ENCODE measurements around the gene SCRN1. TPM values are rescaled to one million over a fixed set of nuclear protein-coding genes. Genes with fewer than 3 reads are reported as not detected.

The SCRN1 gene
- total and polyA plus RNA-seq, 2 experiments from 2014 or later = 47.1 to 73.5 TPM

- Histone ChIP-seq H3K79me2 (peaks cover 90% of the 10 kb centered on the region), H3K9me2 (replicated peaks; ENCODE audit: insufficient read depth) (no peaks in the 10 kb centered on the region), H3K4me1 (ENCODE audit: insufficient read depth) (no peaks in the 10 kb centered on the region), H3K9me3 (ENCODE audit: low read depth) (no peaks in the 10 kb centered on the region), H3K36me3 (replicated peaks; ENCODE audit: insufficient read depth, low read depth) (no peaks in the 10 kb centered on the region), H3K27ac (no peak overlapping the region), H3K4me2 (no peak overlapping the region), H3K27me3 (no peaks in the 10 kb centered on the region), H2AFZ (no peak overlapping the region), H4K20me1 (ENCODE audit: insufficient read depth, poor library complexity, severe bottlenecking) (peaks cover 66% of the 10 kb centered on the region), H3K4me3 (no peak overlapping the region)
- no peak for TF ChIP-seq EZH2phosphoT487 (IDR thresholded peaks at IDR 0.05; ENCODE audit: low read depth, severe bottlenecking, unreplicated experiment)
- TF ChIP-seq CTCF (IDR thresholded peaks at IDR 0.05; ENCODE audit: poor library complexity) = no peak
- no peak for TF ChIP-seq EZH2 (IDR thresholded peaks at IDR 0.05; ENCODE audit: borderline replicate concordance)
- no peak for DNase-seq (ENCODE audit: low spot score)
These were observed 9.4 kb downstream of the SCRN1 start for GRCh38 chr7:29980151-29980550.

DNA sequence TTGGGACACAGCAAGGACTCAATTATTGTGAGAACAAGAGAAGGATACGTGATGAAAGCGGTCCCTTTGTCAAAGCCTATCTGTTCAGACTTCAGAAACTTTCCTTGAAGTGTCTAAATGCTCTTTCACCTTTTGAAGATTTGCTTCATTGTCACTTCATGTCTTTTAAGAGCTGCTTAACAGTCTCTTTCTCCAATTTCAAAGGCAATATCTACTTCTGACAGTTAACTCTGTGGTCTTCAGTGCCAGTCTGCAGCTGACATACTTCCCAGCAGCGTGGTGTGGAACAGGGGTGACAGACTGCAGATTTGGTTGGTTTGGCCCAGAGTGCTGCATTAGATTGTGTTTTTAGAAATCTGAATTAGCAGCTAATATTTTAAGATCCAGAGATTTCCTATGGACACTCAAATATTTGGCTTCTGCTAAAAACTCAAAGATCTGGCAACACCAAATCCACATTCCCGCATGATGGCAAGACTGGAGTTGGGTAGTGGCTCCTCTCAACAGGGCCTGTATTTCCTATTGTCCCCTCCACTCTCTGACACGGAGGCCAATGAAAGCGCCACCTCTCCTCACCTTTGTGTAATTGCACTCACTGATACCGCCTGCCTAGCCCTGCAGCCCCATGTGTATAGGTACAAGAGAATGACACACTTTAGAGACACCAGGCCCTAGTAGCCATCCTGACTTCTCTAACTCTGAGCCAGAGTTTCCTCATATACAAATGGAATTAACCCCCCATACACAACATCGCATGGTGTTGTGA lies 11.5 kb downstream of the SCRN1 start:
- no peak overlapping the region for H3K4me3 ChIP-seq
- 73% methylated on average over 8 of the region's 8 CpGs for WGBS (ENCODE audit: low lambda C conversion rate, missing lambda C conversion rate)
- no peaks in the 10 kb centered on the region for H3K36me3 ChIP-seq (replicated peaks; ENCODE audit: insufficient read depth, low read depth)
- no peak overlapping the region for H3K27ac ChIP-seq
- no peak overlapping the region for H3K4me2 ChIP-seq
- H4K20me1 ChIP-seq (ENCODE audit: insufficient read depth, poor library complexity, severe bottlenecking) = peaks cover 81% of the 10 kb centered on the region
- H3K9me2 ChIP-seq (replicated peaks; ENCODE audit: insufficient read depth) = no peaks in the 10 kb centered on the region
- no peak overlapping the region for H2AFZ ChIP-seq
- peaks cover 92% of the 10 kb centered on the region for H3K79me2 ChIP-seq
- no peaks in the 10 kb centered on the region for H3K27me3 ChIP-seq
- no peak for TF ChIP-seq CTCF (IDR thresholded peaks at IDR 0.05; ENCODE audit: poor library complexity)
- no peak for TF ChIP-seq EZH2phosphoT487 (IDR thresholded peaks at IDR 0.05; ENCODE audit: low read depth, severe bottlenecking, unreplicated experiment)
- no peak for TF ChIP-seq EZH2 (IDR thresholded peaks at IDR 0.05; ENCODE audit: borderline replicate concordance)
- no peaks in the 10 kb centered on the region for H3K9me3 ChIP-seq (ENCODE audit: low read depth)
- no peak for DNase-seq (ENCODE audit: low spot score)
- no peaks in the 10 kb centered on the region for H3K4me1 ChIP-seq (ENCODE audit: insufficient read depth)

DNA sequence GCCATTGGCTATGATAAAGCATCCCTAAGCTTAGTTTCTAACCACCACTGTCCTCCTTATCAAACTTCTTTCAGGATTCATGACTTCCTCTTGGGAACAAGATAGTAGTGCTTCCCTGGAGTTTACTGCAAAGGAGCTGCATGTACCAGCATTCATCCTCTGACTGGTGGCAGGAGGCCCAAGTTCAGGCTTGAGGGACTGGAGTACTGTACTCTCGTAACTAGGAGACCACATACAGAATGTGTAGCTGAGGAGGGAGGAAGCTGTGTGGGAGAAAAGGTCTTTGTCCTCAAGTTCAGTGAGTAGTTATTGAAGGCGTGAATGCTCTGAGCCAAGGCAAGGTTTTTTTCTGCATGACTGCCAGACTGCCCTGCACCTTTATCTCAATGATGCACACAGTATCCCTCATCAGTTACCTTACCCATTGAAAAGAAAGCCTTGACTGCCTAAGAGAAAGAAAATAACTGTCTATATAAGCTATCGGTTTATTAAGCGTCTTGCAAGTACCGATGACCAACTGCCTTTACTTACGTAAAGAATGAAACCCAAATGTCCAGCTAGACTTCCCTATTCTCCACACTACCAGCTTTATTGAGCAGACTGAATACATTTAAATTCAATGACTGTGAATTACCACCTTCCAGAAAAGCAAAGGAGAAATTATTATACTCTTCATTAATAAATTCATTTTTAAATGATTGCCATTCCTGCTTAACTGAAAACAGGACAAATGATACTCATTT lies 12.8 kb downstream of the SCRN1 start:
- Histone ChIP-seq H3K4me3 (no peak overlapping the region), H3K27me3 (no peaks in the 10 kb centered on the region), H4K20me1 (ENCODE audit: insufficient read depth, poor library complexity, severe bottlenecking) (peaks cover 86% of the 10 kb centered on the region), H3K36me3 (replicated peaks; ENCODE audit: insufficient read depth, low read depth) (no peaks in the 10 kb centered on the region), H3K79me2 (peaks cover 92% of the 10 kb centered on the region), H3K4me2 (peak overlapping the region; percentile 45), H3K9me3 (ENCODE audit: low read depth) (no peaks in the 10 kb centered on the region), H3K9me2 (replicated peaks; ENCODE audit: insufficient read depth) (no peaks in the 10 kb centered on the region), H3K27ac (peak overlapping the region; percentile 10), H2AFZ (no peak overlapping the region), H3K4me1 (ENCODE audit: insufficient read depth) (no peaks in the 10 kb centered on the region)
- WGBS (ENCODE audit: low lambda C conversion rate, missing lambda C conversion rate) = 81% methylated on average over 6 of the region's 6 CpGs
- TF ChIP-seq CTCF (IDR thresholded peaks at IDR 0.05; ENCODE audit: poor library complexity) = no peak
- no peak for TF ChIP-seq EZH2phosphoT487 (IDR thresholded peaks at IDR 0.05; ENCODE audit: low read depth, severe bottlenecking, unreplicated experiment)
- no peak for TF ChIP-seq EZH2 (IDR thresholded peaks at IDR 0.05; ENCODE audit: borderline replicate concordance)
- peak; percentile 38 for DNase-seq (ENCODE audit: low spot score)

Data from hepatocyte (in vitro differentiated cells).